ENCODE measurements around the gene ZBTB21.

Gene ZBTB21

GRCh38 chr21:41941941-41942340, 68.2 kb downstream of the ZBTB21 start:
- ChIA-PET POLR2A (no interaction called here), CTCF (interaction anchor here (1.7 kb wide), 1 partner anchor 10 kb away, joined by 5 read pairs; no protein-coding TSS in a partner anchor)
- TF ChIP-seq, protein P1, sequence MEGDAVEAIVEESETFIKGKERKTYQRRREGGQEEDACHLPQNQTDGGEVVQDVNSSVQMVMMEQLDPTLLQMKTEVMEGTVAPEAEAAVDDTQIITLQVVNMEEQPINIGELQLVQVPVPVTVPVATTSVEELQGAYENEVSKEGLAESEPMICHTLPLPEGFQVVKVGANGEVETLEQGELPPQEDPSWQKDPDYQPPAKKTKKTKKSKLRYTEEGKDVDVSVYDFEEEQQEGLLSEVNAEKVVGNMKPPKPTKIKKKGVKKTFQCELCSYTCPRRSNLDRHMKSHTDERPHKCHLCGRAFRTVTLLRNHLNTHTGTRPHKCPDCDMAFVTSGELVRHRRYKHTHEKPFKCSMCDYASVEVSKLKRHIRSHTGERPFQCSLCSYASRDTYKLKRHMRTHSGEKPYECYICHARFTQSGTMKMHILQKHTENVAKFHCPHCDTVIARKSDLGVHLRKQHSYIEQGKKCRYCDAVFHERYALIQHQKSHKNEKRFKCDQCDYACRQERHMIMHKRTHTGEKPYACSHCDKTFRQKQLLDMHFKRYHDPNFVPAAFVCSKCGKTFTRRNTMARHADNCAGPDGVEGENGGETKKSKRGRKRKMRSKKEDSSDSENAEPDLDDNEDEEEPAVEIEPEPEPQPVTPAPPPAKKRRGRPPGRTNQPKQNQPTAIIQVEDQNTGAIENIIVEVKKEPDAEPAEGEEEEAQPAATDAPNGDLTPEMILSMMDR (IDR thresholded peaks at IDR 0.05; ENCODE audit: control extremely low read depth, extremely low read depth, low read depth, missing control alignments) = no peak
- DNase-seq (ENCODE audit: extremely low spot score) = no peak

GRCh38 chr21:41940431-41940830, 69.7 kb downstream of the ZBTB21 start:
- TF ChIP-seq, protein P1 (IDR thresholded peaks at IDR 0.05; ENCODE audit: control extremely low read depth, extremely low read depth, low read depth, missing control alignments) = no peak
- ChIA-PET CTCF (interaction anchor here (1.2 to 1.4 kb wide), 2 partner anchors 11 to 12 kb away, joined by 4 to 5 read pairs; no protein-coding TSS in a partner anchor), POLR2A (no interaction called here)
- no peak for DNase-seq (ENCODE audit: extremely low spot score)

- ChIA-PET POLR2A (no interaction called here), CTCF (interaction anchor here (1.4 kb wide), 1 partner anchor 10 kb away, joined by 5 read pairs; no protein-coding TSS in a partner anchor)
- TF ChIP-seq, protein P1 (IDR thresholded peaks at IDR 0.05; ENCODE audit: control extremely low read depth, extremely low read depth, low read depth, missing control alignments) = no peak
- DNase-seq (ENCODE audit: extremely low spot score) = no peak
Observed at GRCh38 chr21:41939391-41939790, 70.8 kb downstream of the ZBTB21 start.
